ENCODE measurements around the gene VPS37C. TPM values are rescaled to one million over a fixed set of nuclear protein-coding genes. Genes with fewer than 3 reads are reported as not detected.

VPS37C gene
- total RNA-seq, 2 donors from 2014 or later = 9.7 to 13.3 TPM

- peak overlapping the region; percentile 2 to 31 for H3K27ac Mint-ChIP-seq
- peak; percentile 91 for ATAC-seq
- no peaks in the 10 kb centered on the region for H3K27me3 Mint-ChIP-seq
- DNase-seq (ENCODE audit: low spot score) = peak; percentile 81
- H3K9me3 Mint-ChIP-seq = no peaks in the 10 kb centered on the region
- peaks cover 5 to 6% of the 10 kb centered on the region in 2 donors for H3K4me1 Mint-ChIP-seq (ENCODE audit: low read depth in 2 of 2)
- H3K4me3 Mint-ChIP-seq = peak overlapping the region; percentile 13
- no peaks in the 10 kb centered on the region for H3K36me3 Mint-ChIP-seq
These were observed 31.3 kb downstream of the VPS37C start for GRCh38 chr11:61129639-61130523.

GRCh38 chr11:61128947-61129638, 32.1 kb downstream of the VPS37C start:
- no peak for ATAC-seq
- no peaks in the 10 kb centered on the region for H3K27me3 Mint-ChIP-seq
- no peaks in the 10 kb centered on the region for H3K9me3 Mint-ChIP-seq
- DNase-seq (ENCODE audit: low spot score) = no peak
- H3K4me1 Mint-ChIP-seq (ENCODE audit: low read depth in 2 of 2) = peaks cover 12 to 13% of the 10 kb centered on the region in 2 donors
- no peaks in the 10 kb centered on the region for H3K36me3 Mint-ChIP-seq
- no peak overlapping the region for H3K27ac Mint-ChIP-seq
- H3K4me3 Mint-ChIP-seq = no peak overlapping the region

GRCh38 chr11:61127991-61128390, 33.2 kb downstream of the VPS37C start:
- DNase-seq (ENCODE audit: low spot score) (no peak), ATAC-seq (no peak)
- Mint-ChIP-seq H3K27ac (no peak overlapping the region), H3K27me3 (no peaks in the 10 kb centered on the region), H3K9me3 (no peaks in the 10 kb centered on the region), H3K4me3 (no peak overlapping the region), H3K36me3 (no peaks in the 10 kb centered on the region), H3K4me1 (ENCODE audit: low read depth in 2 of 2) (peaks cover 16 to 17% of the 10 kb centered on the region in 2 donors)

GRCh38 chr11:61126256-61126655, 35.0 kb downstream of the VPS37C start:
- Mint-ChIP-seq H3K4me1 (ENCODE audit: low read depth in 2 of 2) (peaks cover 16 to 17% of the 10 kb centered on the region in 2 donors), H3K9me3 (no peaks in the 10 kb centered on the region), H3K27ac (no peak overlapping the region), H3K27me3 (no peaks in the 10 kb centered on the region), H3K36me3 (no peaks in the 10 kb centered on the region), H3K4me3 (no peak overlapping the region)
- ATAC-seq (no peak), DNase-seq (ENCODE audit: low spot score) (no peak)

- Mint-ChIP-seq H3K4me3 (no peak overlapping the region), H3K36me3 (no peaks in the 10 kb centered on the region), H3K27me3 (no peaks in the 10 kb centered on the region), H3K27ac (no peak overlapping the region), H3K4me1 (ENCODE audit: low read depth in 2 of 2) (peaks cover 16 to 17% of the 10 kb centered on the region in 2 donors), H3K9me3 (no peaks in the 10 kb centered on the region)
- ATAC-seq = no peak
- DNase-seq (ENCODE audit: low spot score) = no peak
These were observed 35.9 kb downstream of the VPS37C start for GRCh38 chr11:61125310-61125684.

- H3K9me3 Mint-ChIP-seq = no peaks in the 10 kb centered on the region
- peaks cover 0 to 3% of the 10 kb centered on the region in 2 donors for H3K27me3 Mint-ChIP-seq
- no peaks in the 10 kb centered on the region for H3K36me3 Mint-ChIP-seq
- no peak for ATAC-seq
- DNase-seq (ENCODE audit: low spot score) = no peak
- H3K27ac Mint-ChIP-seq = peak overlapping the region in 1 of 2 donors; percentile 51
- peaks cover 17% of the 10 kb centered on the region in 2 donors for H3K4me1 Mint-ChIP-seq (ENCODE audit: low read depth in 2 of 2)
- H3K4me3 Mint-ChIP-seq = no peak overlapping the region
These were observed 36.5 kb downstream of the VPS37C start for GRCh38 chr11:61124574-61125309.

GRCh38 chr11:61123775-61124571, 37.3 kb downstream of the VPS37C start:
- H3K4me3 Mint-ChIP-seq = peak overlapping the region; percentile 13
- H3K27ac Mint-ChIP-seq = peak overlapping the region in 1 of 2 donors; percentile 51
- DNase-seq (ENCODE audit: low spot score) (no peak), ATAC-seq (peak; percentile 59 to 70)
- H3K4me1 Mint-ChIP-seq (ENCODE audit: low read depth in 2 of 2) = peaks cover 17 to 19% of the 10 kb centered on the region in 2 donors
- H3K36me3 Mint-ChIP-seq = no peaks in the 10 kb centered on the region
- H3K9me3 Mint-ChIP-seq = no peaks in the 10 kb centered on the region
- peaks cover 0 to 5% of the 10 kb centered on the region in 2 donors for H3K27me3 Mint-ChIP-seq

- Mint-ChIP-seq H3K36me3 (no peaks in the 10 kb centered on the region), H3K4me3 (no peak overlapping the region), H3K27me3 (peaks cover 0 to 5% of the 10 kb centered on the region in 2 donors), H3K27ac (no peak overlapping the region), H3K9me3 (no peaks in the 10 kb centered on the region), H3K4me1 (ENCODE audit: low read depth in 2 of 2) (peaks cover 17 to 19% of the 10 kb centered on the region in 2 donors)
- DNase-seq (ENCODE audit: low spot score) (no peak), ATAC-seq (no peak)
These were observed 38.5 kb downstream of the VPS37C start for GRCh38 chr11:61122761-61123160.

- Mint-ChIP-seq H3K27ac (no peak overlapping the region), H3K27me3 (peaks cover 0 to 5% of the 10 kb centered on the region in 2 donors), H3K36me3 (no peaks in the 10 kb centered on the region), H3K9me3 (no peaks in the 10 kb centered on the region), H3K4me3 (no peak overlapping the region), H3K4me1 (ENCODE audit: low read depth in 2 of 2) (peaks cover 17 to 20% of the 10 kb centered on the region in 2 donors)
- no peak for DNase-seq (ENCODE audit: low spot score)
- ATAC-seq = no peak
These were observed 39.3 kb downstream of the VPS37C start for GRCh38 chr11:61121917-61122316.

GRCh38 chr11:61121192-61121831, 39.9 kb downstream of the VPS37C start:
- Mint-ChIP-seq H3K4me3 (no peak overlapping the region), H3K4me1 (ENCODE audit: low read depth in 2 of 2) (peaks cover 23 to 26% of the 10 kb centered on the region in 2 donors), H3K27ac (no peak overlapping the region), H3K36me3 (no peaks in the 10 kb centered on the region), H3K27me3 (peaks cover 0 to 9% of the 10 kb centered on the region in 2 donors), H3K9me3 (no peaks in the 10 kb centered on the region)
- ATAC-seq (no peak), DNase-seq (ENCODE audit: low spot score) (no peak)

GRCh38 chr11:61120706-61121191, 40.5 kb downstream of the VPS37C start:
- no peaks in the 10 kb centered on the region for H3K9me3 Mint-ChIP-seq
- no peak overlapping the region for H3K4me3 Mint-ChIP-seq
- peaks cover 25 to 26% of the 10 kb centered on the region in 2 donors for H3K4me1 Mint-ChIP-seq (ENCODE audit: low read depth in 2 of 2)
- ATAC-seq (no peak), DNase-seq (ENCODE audit: low spot score) (no peak)
- H3K27me3 Mint-ChIP-seq = peaks cover 0 to 9% of the 10 kb centered on the region in 2 donors
- no peaks in the 10 kb centered on the region for H3K36me3 Mint-ChIP-seq
- H3K27ac Mint-ChIP-seq = no peak overlapping the region

GRCh38 chr11:61120099-61120705, 41.0 kb downstream of the VPS37C start:
- H3K27ac Mint-ChIP-seq = peak overlapping the region; percentile 69 to 73
- peak overlapping the region; percentile 62 for H3K4me3 Mint-ChIP-seq
- peaks cover 25 to 26% of the 10 kb centered on the region in 2 donors for H3K4me1 Mint-ChIP-seq (ENCODE audit: low read depth in 2 of 2)
- DNase-seq (ENCODE audit: low spot score) = no peak
- H3K9me3 Mint-ChIP-seq = no peaks in the 10 kb centered on the region
- ATAC-seq = no peak
- H3K36me3 Mint-ChIP-seq = no peaks in the 10 kb centered on the region
- H3K27me3 Mint-ChIP-seq = peaks cover 0 to 9% of the 10 kb centered on the region in 2 donors

Data from natural killer cell treated with Interleukin-12 subunit alpha and Interleukin-12 subunit beta and Interleukin-15 and Interleukin-18, amount 100 ng/mL, for 72 hours (primary cell).